ENCODE data around the gene SOX6.
"Not testable (repeated sequence)": the region's sequence is repeated elsewhere in the genome, so short reads cannot be mapped to it uniquely, and the experiment has no call there.

Gene SOX6

GRCh38 chr11:16148301-16148931, 207.9 kb downstream of the SOX6 start:
- DNase-seq (ENCODE audit: low spot score): no peak

GRCh38 chr11:16146980-16147379, 209.4 kb downstream of the SOX6 start:
- DNase-seq (ENCODE audit: low spot score): not testable (repeated sequence)

GRCh38 chr11:16141614-16142013, 214.7 kb downstream of the SOX6 start:
- DNase-seq (ENCODE audit: low spot score): not testable (repeated sequence)

GRCh38 chr11:16141162-16141561, 215.2 kb downstream of the SOX6 start:
- DNase-seq (ENCODE audit: low spot score): not testable (repeated sequence)

GRCh38 chr11:16136792-16137390, 219.5 kb downstream of the SOX6 start:
- DNase-seq (ENCODE audit: low spot score): no peak

- no peak for DNase-seq (ENCODE audit: low spot score)
Measured at GRCh38 chr11:16133867-16134266, 222.5 kb downstream of the SOX6 start.

GRCh38 chr11:16127732-16128131, 228.6 kb downstream of the SOX6 start:
- DNase-seq (ENCODE audit: low spot score): no peak

GRCh38 chr11:16126362-16126761, 230.0 kb downstream of the SOX6 start:
- DNase-seq (ENCODE audit: low spot score): no peak

- no peak for DNase-seq (ENCODE audit: low spot score)
Measured at GRCh38 chr11:16125796-16126195, 230.6 kb downstream of the SOX6 start.

GRCh38 chr11:16124390-16124789, 232.0 kb downstream of the SOX6 start:
- no peak for DNase-seq (ENCODE audit: low spot score)

- DNase-seq (ENCODE audit: low spot score): no peak
Measured at GRCh38 chr11:16121853-16122252, 234.5 kb downstream of the SOX6 start.

- no peak for DNase-seq (ENCODE audit: low spot score)
Measured at GRCh38 chr11:16120008-16120407, 236.3 kb downstream of the SOX6 start.

GRCh38 chr11:16117989-16118756, 238.2 kb downstream of the SOX6 start:
- no peak for DNase-seq (ENCODE audit: low spot score)

GRCh38 chr11:16114978-16115871, 241.1 kb downstream of the SOX6 start:
- DNase-seq (ENCODE audit: low spot score): no peak

- DNase-seq (ENCODE audit: low spot score): no peak
Measured at GRCh38 chr11:16114431-16114830, 241.9 kb downstream of the SOX6 start.

- DNase-seq (ENCODE audit: low spot score): no peak
Measured at GRCh38 chr11:16111690-16112089, 244.7 kb downstream of the SOX6 start.

- DNase-seq (ENCODE audit: low spot score): no peak
Measured at GRCh38 chr11:16110886-16111285, 245.5 kb downstream of the SOX6 start.

GRCh38 chr11:16099343-16099900, 256.9 kb downstream of the SOX6 start:
- no peak for DNase-seq (ENCODE audit: low spot score)

- no peak for DNase-seq (ENCODE audit: low spot score)
Measured at GRCh38 chr11:16098526-16099205, 257.7 kb downstream of the SOX6 start.

- no peak for DNase-seq (ENCODE audit: low spot score)
Measured at GRCh38 chr11:16097543-16097942, 258.8 kb downstream of the SOX6 start.

GRCh38 chr11:16096336-16096735, 260.0 kb downstream of the SOX6 start:
- no peak for DNase-seq (ENCODE audit: low spot score)

Data from RKO (cell line).